Fibroblast of lung (primary cell): ENCODE data around the gene RAPGEF5.

Experiments used
- EZH2 ChIP-seq: IDR thresholded peaks from 2 replicates; pipeline ENCODE4 v1.5.1; 2012; ENCODE audit warnings: low read length, control low read depth, mild to moderate bottlenecking; ENCODE audit errors: missing control alignments
- TF ChIP-seq, protein P1 (sequence below), 2 donors: IDR thresholded peaks in 1 of 2; conservative IDR thresholded peaks in 1 of 2; 1 replicate in 1 of 2; 2 replicates in 1 of 2; pipeline ENCODE4 v1.5.1; 2011 to 2012; ENCODE audit warnings: low read length in 2 of 2, control low read depth in 1 of 2, inconsistent platforms in 1 of 2, low read depth in 1 of 2, mild to moderate bottlenecking in 1 of 2

DNA sequence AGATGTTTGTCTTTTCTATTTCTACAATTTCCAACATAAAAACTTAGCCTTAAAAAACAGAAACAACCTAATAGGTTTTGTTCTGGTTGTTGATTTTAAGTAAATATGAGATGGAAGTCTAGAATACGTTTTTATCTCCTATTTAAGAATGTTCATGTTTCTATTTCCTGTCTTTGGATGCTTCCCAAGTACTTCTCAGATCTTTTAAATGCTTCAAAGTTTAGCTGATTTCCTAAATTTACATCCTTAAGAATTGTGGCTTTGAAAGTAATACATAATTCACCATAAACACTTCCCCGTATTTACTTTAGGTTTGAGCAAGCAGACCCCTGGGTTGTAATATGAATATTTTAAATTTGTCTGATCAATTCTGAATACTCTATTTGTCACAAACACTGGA is 70.5 kb downstream of the RAPGEF5 start:
- TF ChIP-seq, protein P1, sequence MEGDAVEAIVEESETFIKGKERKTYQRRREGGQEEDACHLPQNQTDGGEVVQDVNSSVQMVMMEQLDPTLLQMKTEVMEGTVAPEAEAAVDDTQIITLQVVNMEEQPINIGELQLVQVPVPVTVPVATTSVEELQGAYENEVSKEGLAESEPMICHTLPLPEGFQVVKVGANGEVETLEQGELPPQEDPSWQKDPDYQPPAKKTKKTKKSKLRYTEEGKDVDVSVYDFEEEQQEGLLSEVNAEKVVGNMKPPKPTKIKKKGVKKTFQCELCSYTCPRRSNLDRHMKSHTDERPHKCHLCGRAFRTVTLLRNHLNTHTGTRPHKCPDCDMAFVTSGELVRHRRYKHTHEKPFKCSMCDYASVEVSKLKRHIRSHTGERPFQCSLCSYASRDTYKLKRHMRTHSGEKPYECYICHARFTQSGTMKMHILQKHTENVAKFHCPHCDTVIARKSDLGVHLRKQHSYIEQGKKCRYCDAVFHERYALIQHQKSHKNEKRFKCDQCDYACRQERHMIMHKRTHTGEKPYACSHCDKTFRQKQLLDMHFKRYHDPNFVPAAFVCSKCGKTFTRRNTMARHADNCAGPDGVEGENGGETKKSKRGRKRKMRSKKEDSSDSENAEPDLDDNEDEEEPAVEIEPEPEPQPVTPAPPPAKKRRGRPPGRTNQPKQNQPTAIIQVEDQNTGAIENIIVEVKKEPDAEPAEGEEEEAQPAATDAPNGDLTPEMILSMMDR (conservative IDR thresholded peaks at IDR 0.05 in 1 of 2, IDR thresholded peaks at IDR 0.05 in 1 of 2; ENCODE audit: low read depth in 1 of 2, low read length in 2 of 2): no peak
- TF ChIP-seq EZH2: no peak
